ENCODE results near the gene IQSEC3.

IQSEC3 gene

GRCh38 chr12:151579-151978 is 85.0 kb downstream of the IQSEC3 start:
- Histone ChIP-seq H3K4me1 (ENCODE audit: control insufficient read depth, insufficient read depth, low read length) (peaks cover 4% of the 10 kb centered on the region), H3K4me3 (ENCODE audit: insufficient read depth, low read depth, low read length) (no peak overlapping the region), H3K9me3 (ENCODE audit: control insufficient read depth, low read length) (no peaks in the 10 kb centered on the region), H3K27me3 (ENCODE audit: control insufficient read depth, insufficient read depth, low read length, poor library complexity, severe bottlenecking) (no peaks in the 10 kb centered on the region), H3K36me3 (ENCODE audit: control insufficient read depth, insufficient read depth, low read length) (no peaks in the 10 kb centered on the region), H3K27ac (ENCODE audit: insufficient read depth, low read depth, low read length, poor library complexity, severe bottlenecking) (no peak overlapping the region)
- WGBS, 2 experiments: 63 to 68% methylated on average over 5 of the region's 5 CpGs

DNA sequence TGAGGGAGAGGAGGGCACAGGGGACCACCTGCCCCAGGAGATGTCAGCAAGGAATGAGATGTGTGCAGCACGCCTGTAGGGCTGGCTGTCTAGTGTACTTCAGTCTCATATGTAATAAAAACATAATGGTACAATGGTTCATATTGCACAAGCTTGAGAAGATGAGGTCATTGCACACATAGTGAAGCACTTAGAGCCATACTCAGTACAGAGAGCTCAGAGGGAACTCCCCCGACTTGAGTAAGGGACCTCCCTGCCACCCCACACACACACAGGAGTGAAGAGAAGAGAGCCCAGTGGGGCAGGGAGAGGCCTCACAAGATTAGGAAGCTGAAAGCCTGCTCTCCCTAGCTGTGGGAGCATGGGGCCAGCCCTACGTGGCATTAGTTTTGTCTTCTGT is 85.9 kb downstream of the IQSEC3 start:
- Histone ChIP-seq H3K27me3 (ENCODE audit: control insufficient read depth, insufficient read depth, low read length, poor library complexity, severe bottlenecking) (no peaks in the 10 kb centered on the region), H3K36me3 (ENCODE audit: control insufficient read depth, insufficient read depth, low read length) (no peaks in the 10 kb centered on the region), H3K4me1 (ENCODE audit: control insufficient read depth, insufficient read depth, low read length) (peaks cover 4% of the 10 kb centered on the region), H3K27ac (ENCODE audit: insufficient read depth, low read depth, low read length, poor library complexity, severe bottlenecking) (no peak overlapping the region), H3K4me3 (ENCODE audit: insufficient read depth, low read depth, low read length) (no peak overlapping the region), H3K9me3 (ENCODE audit: control insufficient read depth, low read length) (no peaks in the 10 kb centered on the region)
- 74 to 75% methylated on average over 2 of the region's 3 CpGs for WGBS, 2 experiments

DNA sequence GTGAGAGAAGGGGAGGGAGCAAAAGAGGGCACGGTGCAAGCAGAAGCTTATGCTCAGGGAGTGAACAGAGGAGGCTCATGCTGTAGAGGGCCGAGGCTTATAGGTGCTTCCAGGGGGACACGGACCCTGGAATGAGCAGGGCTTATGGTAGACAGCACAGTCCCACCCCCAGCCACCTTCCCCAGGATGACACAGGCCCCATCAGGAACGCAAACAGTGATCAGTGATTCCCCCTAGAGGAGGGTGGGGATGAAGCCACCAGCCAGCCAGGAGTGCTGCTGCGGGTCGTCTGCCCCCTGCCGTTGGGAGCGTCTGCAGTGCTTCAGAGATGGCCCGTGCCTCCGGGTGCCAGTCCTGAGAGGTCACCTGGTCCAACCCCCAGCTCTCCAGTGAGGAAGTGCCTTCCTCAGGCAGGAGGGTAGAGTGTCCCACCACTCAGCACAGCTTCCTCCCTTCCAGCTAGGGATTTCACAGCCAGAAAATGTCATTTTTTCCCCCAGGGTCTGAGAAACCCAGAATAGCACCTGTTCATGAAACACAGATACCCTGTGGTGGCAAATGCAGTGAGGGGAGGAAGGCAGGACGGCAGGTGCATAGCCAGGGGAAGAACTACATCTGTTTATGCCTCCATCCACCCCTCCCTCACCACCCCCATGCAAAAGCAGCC is 86.6 kb downstream of the IQSEC3 start:
- H3K27me3 ChIP-seq (ENCODE audit: control insufficient read depth, insufficient read depth, low read length, poor library complexity, severe bottlenecking): no peaks in the 10 kb centered on the region
- H3K4me3 ChIP-seq (ENCODE audit: insufficient read depth, low read depth, low read length): no peak overlapping the region
- WGBS, 2 experiments: 15 to 17% methylated on average over 11 of the region's 11 CpGs
- no peaks in the 10 kb centered on the region for H3K9me3 ChIP-seq (ENCODE audit: control insufficient read depth, low read length)
- no peak overlapping the region for H3K27ac ChIP-seq (ENCODE audit: insufficient read depth, low read depth, low read length, poor library complexity, severe bottlenecking)
- H3K36me3 ChIP-seq (ENCODE audit: control insufficient read depth, insufficient read depth, low read length): no peaks in the 10 kb centered on the region
- H3K4me1 ChIP-seq (ENCODE audit: control insufficient read depth, insufficient read depth, low read length): peaks cover 4% of the 10 kb centered on the region

DNA sequence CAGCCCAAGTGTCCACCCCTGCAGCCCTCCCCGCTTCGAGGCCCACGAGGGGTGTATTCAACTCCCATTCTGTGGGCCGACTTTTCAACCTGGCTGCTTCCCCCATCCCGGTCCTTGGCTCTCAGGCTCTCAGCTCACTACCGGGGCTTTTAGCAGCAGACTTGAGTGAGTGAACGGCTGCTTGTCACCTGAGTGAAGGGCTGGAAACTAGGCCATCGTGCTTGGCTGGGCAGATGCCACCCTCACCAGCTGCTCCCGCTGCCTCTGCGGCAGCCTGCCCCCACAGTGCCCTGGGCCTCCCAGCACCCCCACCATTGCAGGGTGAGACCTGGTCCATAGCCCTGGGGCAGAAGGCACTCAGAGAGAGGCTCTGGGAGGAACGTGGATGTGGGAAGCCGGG is 87.5 kb downstream of the IQSEC3 start:
- 94 to 95% methylated on average over 12 of the region's 12 CpGs for WGBS, 2 experiments
- no peaks in the 10 kb centered on the region for H3K27me3 ChIP-seq (ENCODE audit: control insufficient read depth, insufficient read depth, low read length, poor library complexity, severe bottlenecking)

DNA sequence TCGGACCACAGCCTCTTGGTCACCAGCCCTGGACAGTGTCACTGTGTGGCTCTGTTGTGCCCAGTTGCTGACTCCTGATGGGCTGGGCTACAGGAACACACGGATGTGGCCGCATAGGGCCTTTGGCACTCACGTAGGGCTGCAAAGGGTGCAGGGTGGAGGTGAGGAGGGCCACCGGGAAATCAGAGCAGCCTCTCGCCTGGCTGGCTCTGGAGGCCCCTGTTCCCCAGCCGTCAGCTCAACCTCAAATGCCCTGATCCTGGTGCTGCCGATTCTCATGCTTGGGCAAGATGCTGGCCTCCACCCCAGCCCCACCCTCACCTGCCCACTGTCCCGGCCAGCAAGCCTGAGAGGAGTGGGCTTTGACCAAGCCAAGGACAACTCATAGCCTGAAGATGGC is 88.4 kb downstream of the IQSEC3 start:
- 86 to 91% methylated on average over 9 of the region's 9 CpGs for WGBS, 2 experiments
- Histone ChIP-seq H3K27ac (ENCODE audit: insufficient read depth, low read depth, low read length, poor library complexity, severe bottlenecking) (no peak overlapping the region), H3K36me3 (ENCODE audit: control insufficient read depth, insufficient read depth, low read length) (no peaks in the 10 kb centered on the region), H3K4me3 (ENCODE audit: insufficient read depth, low read depth, low read length) (no peak overlapping the region), H3K27me3 (ENCODE audit: control insufficient read depth, insufficient read depth, low read length, poor library complexity, severe bottlenecking) (no peaks in the 10 kb centered on the region), H3K9me3 (ENCODE audit: control insufficient read depth, low read length) (no peaks in the 10 kb centered on the region), H3K4me1 (ENCODE audit: control insufficient read depth, insufficient read depth, low read length) (peaks cover 4% of the 10 kb centered on the region)

More for the DNA sequence above, 87.5 kb downstream of the IQSEC3 start:
- H3K4me3 ChIP-seq (ENCODE audit: insufficient read depth, low read depth, low read length): no peak overlapping the region
- no peaks in the 10 kb centered on the region for H3K9me3 ChIP-seq (ENCODE audit: control insufficient read depth, low read length)
- H3K36me3 ChIP-seq (ENCODE audit: control insufficient read depth, insufficient read depth, low read length): no peaks in the 10 kb centered on the region
- peaks cover 4% of the 10 kb centered on the region for H3K4me1 ChIP-seq (ENCODE audit: control insufficient read depth, insufficient read depth, low read length)
- H3K27ac ChIP-seq (ENCODE audit: insufficient read depth, low read depth, low read length, poor library complexity, severe bottlenecking): no peak overlapping the region

DNA sequence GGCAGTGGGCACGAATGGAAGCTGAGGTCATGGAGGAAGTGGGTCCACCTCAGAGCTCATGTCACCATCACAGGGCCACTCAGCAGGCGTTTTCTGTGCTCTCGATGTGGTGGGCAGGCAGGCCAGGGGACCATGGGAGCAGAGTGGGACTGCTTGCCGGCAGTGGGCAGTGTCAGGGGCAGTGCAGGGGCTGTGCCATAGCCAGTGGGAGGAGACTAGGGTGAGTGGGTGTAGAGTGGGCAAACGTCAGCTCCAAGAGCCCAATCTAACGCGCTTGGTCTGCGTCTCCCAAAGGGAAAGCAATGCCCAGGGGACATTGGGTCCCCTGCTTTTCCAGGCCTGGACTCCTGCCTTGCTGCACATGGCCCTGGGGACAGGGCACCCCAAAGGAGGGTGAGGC is 89.1 kb downstream of the IQSEC3 start:
- H3K4me3 ChIP-seq (ENCODE audit: insufficient read depth, low read depth, low read length): no peak overlapping the region
- H3K36me3 ChIP-seq (ENCODE audit: control insufficient read depth, insufficient read depth, low read length): no peaks in the 10 kb centered on the region
- peaks cover 4% of the 10 kb centered on the region for H3K4me1 ChIP-seq (ENCODE audit: control insufficient read depth, insufficient read depth, low read length)
- H3K27me3 ChIP-seq (ENCODE audit: control insufficient read depth, insufficient read depth, low read length, poor library complexity, severe bottlenecking): no peaks in the 10 kb centered on the region
- H3K9me3 ChIP-seq (ENCODE audit: control insufficient read depth, low read length): no peaks in the 10 kb centered on the region
- H3K27ac ChIP-seq (ENCODE audit: insufficient read depth, low read depth, low read length, poor library complexity, severe bottlenecking): no peak overlapping the region
- 92 to 94% methylated on average over 8 of the region's 8 CpGs for WGBS, 2 experiments

DNA sequence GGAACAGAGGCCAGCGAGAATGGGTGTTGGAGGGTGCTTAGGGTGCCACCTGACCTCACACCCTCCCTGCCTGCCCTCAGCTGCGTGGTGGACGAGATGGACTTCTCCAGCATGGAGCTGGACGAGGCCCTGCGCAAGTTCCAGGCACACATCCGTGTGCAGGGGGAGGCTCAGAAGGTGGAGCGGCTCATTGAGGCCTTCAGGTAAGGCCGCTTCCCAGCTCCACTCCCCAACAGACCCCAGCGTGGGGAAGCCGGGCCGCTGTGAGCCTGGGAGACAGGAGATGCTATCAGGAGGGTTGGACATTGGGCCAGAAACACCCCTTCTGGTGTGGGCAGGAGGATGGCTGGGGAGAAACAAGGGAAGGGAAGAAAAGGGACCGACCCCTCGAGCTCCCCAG is 90.4 kb downstream of the IQSEC3 start:
- no peak overlapping the region for H3K4me3 ChIP-seq (ENCODE audit: insufficient read depth, low read depth, low read length)
- peaks cover 4% of the 10 kb centered on the region for H3K4me1 ChIP-seq (ENCODE audit: control insufficient read depth, insufficient read depth, low read length)
- no peak overlapping the region for H3K27ac ChIP-seq (ENCODE audit: insufficient read depth, low read depth, low read length, poor library complexity, severe bottlenecking)
- H3K9me3 ChIP-seq (ENCODE audit: control insufficient read depth, low read length): no peaks in the 10 kb centered on the region
- no peaks in the 10 kb centered on the region for H3K27me3 ChIP-seq (ENCODE audit: control insufficient read depth, insufficient read depth, low read length, poor library complexity, severe bottlenecking)
- 94% methylated on average over 13 of the region's 13 CpGs for WGBS, 2 experiments
- H3K36me3 ChIP-seq (ENCODE audit: control insufficient read depth, insufficient read depth, low read length): no peaks in the 10 kb centered on the region

DNA sequence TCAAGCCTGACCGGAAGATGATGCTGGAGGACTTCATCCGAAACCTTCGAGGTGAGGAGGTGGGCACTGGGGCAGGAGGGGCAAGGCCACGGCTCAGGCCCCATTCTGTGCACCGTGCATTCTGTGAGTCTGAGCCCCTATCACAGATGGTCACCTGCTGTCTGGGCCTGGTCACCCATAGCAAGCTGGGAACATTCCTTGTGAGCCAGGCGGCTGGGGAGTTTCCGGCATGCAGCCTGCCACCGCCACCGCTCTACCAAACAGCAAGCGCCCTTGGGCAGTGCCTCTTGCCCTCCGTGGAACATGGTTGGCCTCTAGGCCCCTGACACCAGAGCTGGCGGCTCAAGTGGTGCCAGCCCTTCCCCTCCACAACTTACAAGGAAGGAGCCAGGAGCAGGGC is 91.1 kb downstream of the IQSEC3 start:
- H3K36me3 ChIP-seq (ENCODE audit: control insufficient read depth, insufficient read depth, low read length): no peaks in the 10 kb centered on the region
- H3K4me1 ChIP-seq (ENCODE audit: control insufficient read depth, insufficient read depth, low read length): peaks cover 4% of the 10 kb centered on the region
- H3K9me3 ChIP-seq (ENCODE audit: control insufficient read depth, low read length): no peaks in the 10 kb centered on the region
- no peaks in the 10 kb centered on the region for H3K27me3 ChIP-seq (ENCODE audit: control insufficient read depth, insufficient read depth, low read length, poor library complexity, severe bottlenecking)
- WGBS, 2 experiments: 93 to 95% methylated on average over 12 of the region's 12 CpGs
- H3K27ac ChIP-seq (ENCODE audit: insufficient read depth, low read depth, low read length, poor library complexity, severe bottlenecking): no peak overlapping the region
- H3K4me3 ChIP-seq (ENCODE audit: insufficient read depth, low read depth, low read length): no peak overlapping the region

DNA sequence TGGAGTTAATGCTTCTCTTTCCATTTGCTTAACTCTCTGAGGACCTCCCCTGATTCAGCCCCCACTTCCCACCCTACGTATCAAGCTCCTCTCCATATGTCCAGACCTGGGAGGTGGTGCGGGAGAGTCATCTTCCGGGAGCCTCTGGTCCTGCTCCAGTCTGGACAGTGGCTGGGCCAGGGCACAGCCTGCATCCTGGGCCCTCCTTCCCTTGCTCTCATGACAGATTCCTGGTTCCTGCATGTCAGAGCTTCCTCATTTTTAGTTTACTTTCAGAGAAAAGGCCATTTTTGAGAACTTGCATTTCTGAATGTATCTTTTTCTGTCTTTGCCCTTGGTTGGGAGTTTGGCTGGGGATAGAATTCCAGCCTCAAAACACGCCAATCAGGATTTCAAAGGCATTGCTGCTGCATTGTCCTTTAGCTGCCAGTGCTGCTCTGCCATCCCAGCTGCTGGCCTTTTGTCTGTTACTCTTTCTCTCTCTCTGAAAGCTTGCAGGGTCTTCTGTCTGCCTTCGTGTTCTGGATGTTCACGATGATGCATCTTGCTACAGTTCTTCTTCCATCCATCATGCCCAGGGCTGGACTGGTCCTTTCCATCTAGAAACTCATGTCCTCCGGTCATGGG is 92.7 kb downstream of the IQSEC3 start:
- Histone ChIP-seq H3K36me3 (ENCODE audit: control insufficient read depth, insufficient read depth, low read length) (no peaks in the 10 kb centered on the region), H3K4me3 (ENCODE audit: insufficient read depth, low read depth, low read length) (no peak overlapping the region), H3K27ac (ENCODE audit: insufficient read depth, low read depth, low read length, poor library complexity, severe bottlenecking) (no peak overlapping the region), H3K9me3 (ENCODE audit: control insufficient read depth, low read length) (no peaks in the 10 kb centered on the region), H3K27me3 (ENCODE audit: control insufficient read depth, insufficient read depth, low read length, poor library complexity, severe bottlenecking) (no peaks in the 10 kb centered on the region), H3K4me1 (ENCODE audit: control insufficient read depth, insufficient read depth, low read length) (peaks cover 5% of the 10 kb centered on the region)
- 47 to 58% methylated on average over 6 to 7 of the region's 7 CpGs for WGBS, 2 experiments

- Histone ChIP-seq H3K9me3 (ENCODE audit: control insufficient read depth, low read length) (no peaks in the 10 kb centered on the region), H3K4me1 (ENCODE audit: control insufficient read depth, insufficient read depth, low read length) (peaks cover 15% of the 10 kb centered on the region), H3K4me3 (ENCODE audit: insufficient read depth, low read depth, low read length) (no peak overlapping the region), H3K27me3 (ENCODE audit: control insufficient read depth, insufficient read depth, low read length, poor library complexity, severe bottlenecking) (no peaks in the 10 kb centered on the region), H3K36me3 (ENCODE audit: control insufficient read depth, insufficient read depth, low read length) (no peaks in the 10 kb centered on the region), H3K27ac (ENCODE audit: insufficient read depth, low read depth, low read length, poor library complexity, severe bottlenecking) (no peak overlapping the region)
- 81 to 85% methylated on average over 9 of the region's 9 CpGs for WGBS, 2 experiments
Measured at GRCh38 chr12:160858-161257, 94.3 kb downstream of the IQSEC3 start.

All from ectodermal cell (in vitro differentiated cells).